ENCODE data around the gene GATB.

Gene GATB

GRCh38 chr4:151792530-151792929 is 31.7 kb upstream of the GATB start:
- TF ChIP-seq MYC (IDR thresholded peaks at IDR 0.05; ENCODE audit: low read depth, low read length) (no peak), POLR2A (IDR thresholded peaks at IDR 0.05; ENCODE audit: extremely low read depth, insufficient read length) (no peak), MAX (IDR thresholded peaks at IDR 0.05; ENCODE audit: low read depth, low read length) (no peak)
- TF ChIP-seq, protein P1, sequence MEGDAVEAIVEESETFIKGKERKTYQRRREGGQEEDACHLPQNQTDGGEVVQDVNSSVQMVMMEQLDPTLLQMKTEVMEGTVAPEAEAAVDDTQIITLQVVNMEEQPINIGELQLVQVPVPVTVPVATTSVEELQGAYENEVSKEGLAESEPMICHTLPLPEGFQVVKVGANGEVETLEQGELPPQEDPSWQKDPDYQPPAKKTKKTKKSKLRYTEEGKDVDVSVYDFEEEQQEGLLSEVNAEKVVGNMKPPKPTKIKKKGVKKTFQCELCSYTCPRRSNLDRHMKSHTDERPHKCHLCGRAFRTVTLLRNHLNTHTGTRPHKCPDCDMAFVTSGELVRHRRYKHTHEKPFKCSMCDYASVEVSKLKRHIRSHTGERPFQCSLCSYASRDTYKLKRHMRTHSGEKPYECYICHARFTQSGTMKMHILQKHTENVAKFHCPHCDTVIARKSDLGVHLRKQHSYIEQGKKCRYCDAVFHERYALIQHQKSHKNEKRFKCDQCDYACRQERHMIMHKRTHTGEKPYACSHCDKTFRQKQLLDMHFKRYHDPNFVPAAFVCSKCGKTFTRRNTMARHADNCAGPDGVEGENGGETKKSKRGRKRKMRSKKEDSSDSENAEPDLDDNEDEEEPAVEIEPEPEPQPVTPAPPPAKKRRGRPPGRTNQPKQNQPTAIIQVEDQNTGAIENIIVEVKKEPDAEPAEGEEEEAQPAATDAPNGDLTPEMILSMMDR (IDR thresholded peaks at IDR 0.05; ENCODE audit: low read depth, low read length), result no peak
- no peak overlapping the region for H3K4me3 ChIP-seq (ENCODE audit: low read depth, low read length)
- DNase-seq (ENCODE audit: low read depth), result no peak

DNA sequence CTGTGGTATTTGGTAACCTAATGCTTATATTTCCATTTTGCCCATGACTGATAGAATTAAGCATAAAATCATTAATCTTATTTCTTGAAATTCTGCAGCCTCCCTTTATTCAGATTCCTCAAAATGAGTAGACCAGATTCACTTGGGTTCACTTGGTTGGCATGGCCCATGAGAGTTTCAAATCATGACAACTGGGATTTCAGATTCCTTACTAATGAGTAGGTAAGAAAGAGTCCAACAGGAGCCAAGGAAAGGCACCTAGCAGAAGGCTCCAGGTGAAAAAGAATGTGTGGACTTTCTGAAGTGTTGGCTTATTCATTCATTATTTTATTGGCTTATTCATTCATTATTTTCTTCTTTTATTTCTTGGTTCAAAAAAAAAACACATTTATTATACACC is 27.2 kb upstream of the GATB start:
- H3K4me3 ChIP-seq (ENCODE audit: low read depth, low read length), result no peak overlapping the region
- DNase-seq (ENCODE audit: low read depth), result no peak
- no peak for TF ChIP-seq MAX (IDR thresholded peaks at IDR 0.05; ENCODE audit: low read depth, low read length)

- TF ChIP-seq, protein P1 (IDR thresholded peaks at IDR 0.05; ENCODE audit: low read depth, low read length), result no peak
- TF ChIP-seq MYC (IDR thresholded peaks at IDR 0.05; ENCODE audit: low read depth, low read length) (no peak), MAX (IDR thresholded peaks at IDR 0.05; ENCODE audit: low read depth, low read length) (no peak), POLR2A (IDR thresholded peaks at IDR 0.05; ENCODE audit: extremely low read depth, insufficient read length) (no peak)
These were observed 25.3 kb upstream of the GATB start for GRCh38 chr4:151786158-151786495.

GRCh38 chr4:151785484-151786157 is 24.8 kb upstream of the GATB start:
- no peak for DNase-seq (ENCODE audit: low read depth)
- no peak for TF ChIP-seq MYC (IDR thresholded peaks at IDR 0.05; ENCODE audit: low read depth, low read length)
- no peak overlapping the region for H3K4me3 ChIP-seq (ENCODE audit: low read depth, low read length)

More at GRCh38 chr4:151786158-151786495, 25.3 kb upstream of the GATB start:
- no peak for DNase-seq (ENCODE audit: low read depth)
- no peak overlapping the region for H3K4me3 ChIP-seq (ENCODE audit: low read depth, low read length)

GRCh38 chr4:151784706-151785105 is 23.9 kb upstream of the GATB start:
- no peak for DNase-seq (ENCODE audit: low read depth)
- H3K4me3 ChIP-seq (ENCODE audit: low read depth, low read length), result no peak overlapping the region
- TF ChIP-seq, protein P1 (IDR thresholded peaks at IDR 0.05; ENCODE audit: low read depth, low read length), result no peak
- TF ChIP-seq MAX (IDR thresholded peaks at IDR 0.05; ENCODE audit: low read depth, low read length) (no peak), MYC (IDR thresholded peaks at IDR 0.05; ENCODE audit: low read depth, low read length) (no peak), POLR2A (IDR thresholded peaks at IDR 0.05; ENCODE audit: extremely low read depth, insufficient read length) (no peak)

- no peak overlapping the region for H3K4me3 ChIP-seq (ENCODE audit: low read depth, low read length)
- no peak for DNase-seq (ENCODE audit: low read depth)
- TF ChIP-seq MYC (IDR thresholded peaks at IDR 0.05; ENCODE audit: low read depth, low read length), result no peak
- TF ChIP-seq POLR2A (IDR thresholded peaks at IDR 0.05; ENCODE audit: extremely low read depth, insufficient read length), result no peak
- TF ChIP-seq, protein P1 (IDR thresholded peaks at IDR 0.05; ENCODE audit: low read depth, low read length), result no peak
- TF ChIP-seq MAX (IDR thresholded peaks at IDR 0.05; ENCODE audit: low read depth, low read length), result no peak
These were observed 23.1 kb upstream of the GATB start for GRCh38 chr4:151783867-151784266.

DNA sequence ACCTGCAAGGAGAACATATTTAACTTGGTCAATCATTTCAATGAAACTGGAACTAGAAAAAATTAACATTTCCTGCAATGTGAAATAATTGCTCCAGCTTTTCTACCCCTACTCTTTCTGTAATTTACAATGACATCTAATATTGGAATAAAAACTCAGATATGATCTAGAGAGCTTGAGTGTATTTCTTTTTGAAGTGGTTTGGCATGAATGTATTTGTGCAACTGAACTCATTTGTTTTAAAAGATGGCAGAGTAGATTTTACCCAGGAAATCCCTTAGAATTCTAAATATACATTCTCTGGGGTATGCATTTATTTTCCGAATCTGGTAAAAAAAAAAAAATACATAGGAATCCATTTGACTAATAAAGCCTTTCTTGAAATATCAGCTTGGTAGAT is 21.5 kb upstream of the GATB start:
- no peak for DNase-seq (ENCODE audit: low read depth)
- TF ChIP-seq, protein P1 (IDR thresholded peaks at IDR 0.05; ENCODE audit: low read depth, low read length), result no peak
- TF ChIP-seq POLR2A (IDR thresholded peaks at IDR 0.05; ENCODE audit: extremely low read depth, insufficient read length) (no peak), MYC (IDR thresholded peaks at IDR 0.05; ENCODE audit: low read depth, low read length) (no peak), MAX (IDR thresholded peaks at IDR 0.05; ENCODE audit: low read depth, low read length) (no peak)
- no peak overlapping the region for H3K4me3 ChIP-seq (ENCODE audit: low read depth, low read length)

Measured in NB4 (cell line).